HepG2 (cell line): ENCODE results near the gene PCBP2. TPM values are rescaled to one million over a fixed set of nuclear protein-coding genes. Genes with fewer than 3 reads are reported as not detected.

Experiments used
- CREM ChIP-seq, 2 experiments: sonication (generic) in 1 of 2; formaldehyde crosslinking in 1 of 2; IDR thresholded peaks; 2 replicates each; pipeline versions ENCODE4 v1.4.0 to v1.6.1; 2016 to 2020; ENCODE audit warnings: antibody characterized with exemption in 1 of 2, mild to moderate bottlenecking in 1 of 2, missing genetic modification reagents in 1 of 2
- GMEB1 ChIP-seq: sonication (generic); formaldehyde crosslinking; IDR thresholded peaks from 2 replicates; pipeline ENCODE4 v1.5.1; 2020; ENCODE audit warnings: missing genetic modification reagents, mild to moderate bottlenecking, borderline replicate concordance
- HHEX ChIP-seq: IDR thresholded peaks from 2 replicates; pipeline ENCODE4 v1.6.1; 2016; ENCODE audit warnings: control low read depth
- MAFG ChIP-seq: sonication (generic); formaldehyde crosslinking; IDR thresholded peaks from 2 replicates; pipeline ENCODE4 v1.5.1; 2020; ENCODE audit warnings: mild to moderate bottlenecking, missing genetic modification reagents
- PLSCR1 ChIP-seq: sonication (generic); formaldehyde crosslinking; IDR thresholded peaks from 2 replicates; pipeline ENCODE4 v1.5.0; 2020; ENCODE audit warnings: missing genetic modification reagents, mild to moderate bottlenecking, borderline replicate concordance
- REXO4 ChIP-seq: sonication (generic); formaldehyde crosslinking; IDR thresholded peaks from 2 replicates; pipeline ENCODE4 v1.8.0; 2022; ENCODE audit warnings: missing genetic modification reagents, mild to moderate bottlenecking, borderline replicate concordance
- USF2 ChIP-seq, 2 experiments: sonication (generic) in 1 of 2; formaldehyde crosslinking in 1 of 2; IDR thresholded peaks; 2 replicates each; pipeline versions ENCODE4 v1.5.1 to v1.6.1; 2011 to 2020; ENCODE audit warnings: borderline replicate concordance in 1 of 2, low read depth in 1 of 2, low read length in 1 of 2, mild to moderate bottlenecking in 1 of 2, missing genetic modification reagents in 1 of 2, moderate library complexity in 1 of 2
- ZFP36 ChIP-seq: fragments of 150-350 bp; IDR thresholded peaks from 2 replicates; pipeline ENCODE4 v1.6.1; 2018; ENCODE audit warnings: borderline replicate concordance, low read length, low read depth; ENCODE audit not compliant: partially characterized antibody
- ZFP41 ChIP-seq: sonication (generic); formaldehyde crosslinking; IDR thresholded peaks from 2 replicates; pipeline ENCODE4 v1.4.0; 2020; ENCODE audit warnings: mild to moderate bottlenecking, missing genetic modification reagents, borderline replicate concordance
- ZMAT5 ChIP-seq: sonication (generic); formaldehyde crosslinking; IDR thresholded peaks from 2 replicates; pipeline ENCODE4 v1.5.0; 2020; ENCODE audit warnings: mild to moderate bottlenecking, low read depth, missing genetic modification reagents, borderline replicate concordance
- ZNF138 ChIP-seq: sonication (generic); formaldehyde crosslinking; IDR thresholded peaks from 2 replicates; pipeline ENCODE4 v1.5.0; 2020; ENCODE audit warnings: mild to moderate bottlenecking, low read depth, missing genetic modification reagents
- ZNF616 ChIP-seq: sonication (generic); formaldehyde crosslinking; IDR thresholded peaks from 2 replicates; pipeline ENCODE4 v1.5.0; 2020; ENCODE audit warnings: low read depth, mild to moderate bottlenecking, missing genetic modification reagents
- ZNF687 ChIP-seq: sonication (generic); formaldehyde crosslinking; IDR thresholded peaks from 2 replicates; pipeline ENCODE4 v1.5.1; 2020; ENCODE audit warnings: mild to moderate bottlenecking, missing genetic modification reagents, moderate library complexity
- ZNF879 ChIP-seq: sonication (generic); formaldehyde crosslinking; IDR thresholded peaks from 2 replicates; pipeline ENCODE4 v1.8.1; 2023; ENCODE audit warnings: missing genetic modification reagents
- polyA plus RNA-seq, 8 experiments: library from polyadenylated mRNA; depleted of rRNA in 3 of 8; stranded (reverse) in 7 of 8; unstranded in 1 of 8; fragments of >200 nt; fragmentation: Illumina TruSeq in 4 of 8; extraction: Trizol in 4 of 8; gene quantifications; 2 replicates each; pipeline versions ENCODE4 v1.2.1 to v1.2.3, GENCODE V29; 2011 to 2016; ENCODE audit warnings: low read depth in 4 of 8, missing spikeins in 1 of 8, mixed read lengths in 1 of 8; ENCODE audit not compliant: insufficient read depth in 1 of 8
- total RNA-seq, 5 experiments: library from RNA; depleted of rRNA; stranded (reverse); fragments of >200 nt; fragmentation: Illumina TruSeq; extraction: Trizol; gene quantifications; 2 replicates each; pipeline ENCODE4 v1.2.3, GENCODE V29; 2016; ENCODE audit warnings: low read depth in 1 of 5

PCBP2 gene
- total and polyA plus RNA-seq, 2 of the 13 experiments (the other 11 are each of a cell fraction or from before 2014, with no cell fraction given), result 154 to 345 TPM

GRCh38 chr12:53451661-53452158, at the start of gene PCBP2 (continued):
- TF ChIP-seq CREM (IDR thresholded peaks at IDR 0.05) (peak; percentile 93), CREM (CRISPR knock-in tag; IDR thresholded peaks at IDR 0.05) (peak; percentile 65), ZFP41 (CRISPR knock-in tag) (no peak), ZMAT5 (CRISPR knock-in tag) (no peak), ZNF879 (CRISPR knock-in tag) (no peak), ZFP36 (no peak), MAFG (no peak), ZNF687 (CRISPR knock-in tag) (peak; percentile 67), USF2 (IDR thresholded peaks at IDR 0.05; ENCODE audit: low read depth, low read length) (no peak), USF2 (CRISPR knock-in tag; IDR thresholded peaks at IDR 0.05; ENCODE audit: borderline replicate concordance) (no peak), ZNF616 (peak; percentile 14; the same call in 1 of the 2 replicates), REXO4 (no peak), PLSCR1 (no peak), ZNF138 (CRISPR knock-in tag) (no peak), HHEX (peak; percentile 24; the same call in 1 of the 2 replicates), GMEB1 (CRISPR knock-in tag) (peak; percentile 92)
